GM23338 (cell line): Measurements from ENCODE around the gene POC1B. TPM values are rescaled to one million over a fixed set of nuclear protein-coding genes. Genes with fewer than 3 reads are reported as not detected.

Source experiments
- ATAC-seq: fragments of 200-7000 bp; cut with Tn5 transposase; 3 replicates; pipeline ENCODE4 v1.9.1; 2020
- DNase-seq: peaks from one replicate; pipeline ENCODE4 v3.0.0-alpha.2; 2015; ENCODE audit warnings: low spot score
- H2AFZ ChIP-seq: fragments of 200-600 bp; sonication (generic); 2 replicates; pipeline ENCODE4 v1.8.0; 2016; ENCODE audit warnings: antibody characterized with exemption, mild to moderate bottlenecking, moderate library complexity
- H3F3A ChIP-seq: fragments of 200-600 bp; sonication (generic); replicated peaks from 2 replicates; pipeline ENCODE4 v1.8.0; 2017; ENCODE audit warnings: antibody characterized with exemption, mixed run types, low read depth
- H3K27ac ChIP-seq: fragments of 200-600 bp; sonication (generic); 2 replicates; pipeline ENCODE4 v1.6.1; 2016; ENCODE audit warnings: low read depth
- H3K27me3 ChIP-seq: fragments of 200-600 bp; sonication (generic); 2 replicates; pipeline ENCODE4 v1.8.0; 2016; ENCODE audit warnings: mild to moderate bottlenecking, mixed run types, moderate library complexity; ENCODE audit not compliant: insufficient read depth
- H3K36me3 ChIP-seq: fragments of 200-600 bp; sonication (generic); 2 replicates; pipeline ENCODE4 v1.8.0; 2016; ENCODE audit warnings: mild to moderate bottlenecking; ENCODE audit not compliant: insufficient read depth
- H3K4me1 ChIP-seq: fragments of 200-600 bp; sonication (generic); 2 replicates; pipeline ENCODE4 v1.8.0; 2016; ENCODE audit warnings: mild to moderate bottlenecking, moderate library complexity; ENCODE audit not compliant: insufficient read depth
- H3K4me2 ChIP-seq: fragments of 200-600 bp; sonication (generic); 2 replicates; pipeline ENCODE4 v1.7.1; 2017; ENCODE audit warnings: mixed run types
- H3K4me3 ChIP-seq: fragments of 200-600 bp; sonication (generic); 2 replicates; pipeline ENCODE4 v1.6.1; 2016; ENCODE audit warnings: mixed run types
- H3K79me2 ChIP-seq: fragments of 200-600 bp; sonication (generic); replicated peaks from 2 replicates; pipeline ENCODE4 v1.8.0; 2017; ENCODE audit warnings: mild to moderate bottlenecking; ENCODE audit not compliant: insufficient read depth
- H3K9me2 ChIP-seq: fragments of 200-600 bp; sonication (generic); 2 replicates; pipeline ENCODE4 v1.8.0; 2017; ENCODE audit not compliant: insufficient read depth
- H4K20me1 ChIP-seq: fragments of 200-600 bp; sonication (generic); replicated peaks from 2 replicates; pipeline ENCODE4 v1.8.0; 2017; ENCODE audit warnings: mild to moderate bottlenecking; ENCODE audit not compliant: insufficient read depth
- H3K27ac Mint-ChIP-seq: 2 replicates; pipeline ENCODE4 v1.8.0; 2020; ENCODE audit warnings: inconsistent platforms, mild to moderate bottlenecking, moderate library complexity, mixed read lengths
- H3K27me3 Mint-ChIP-seq: 3 replicates; pipeline ENCODE4 v1.8.0; 2022; ENCODE audit warnings: low read depth, mild to moderate bottlenecking, moderate library complexity, mixed read lengths, inconsistent platforms; ENCODE audit not compliant: insufficient read depth, poor library complexity
- H3K36me3 Mint-ChIP-seq: 3 replicates; pipeline ENCODE4 v1.8.0; 2021; ENCODE audit warnings: low read depth, mild to moderate bottlenecking, inconsistent platforms, moderate library complexity, mixed read lengths
- H3K4me1 Mint-ChIP-seq: 3 replicates; pipeline ENCODE4 v1.8.0; 2020; ENCODE audit warnings: mild to moderate bottlenecking, inconsistent platforms, mixed read lengths
- H3K4me3 Mint-ChIP-seq: 3 replicates; pipeline ENCODE4 v1.8.0; 2021; ENCODE audit warnings: moderate library complexity, mild to moderate bottlenecking, inconsistent platforms, mixed read lengths
- H3K9me3 Mint-ChIP-seq: 3 replicates; pipeline ENCODE4 v1.8.0; 2020; ENCODE audit warnings: moderate library complexity, mild to moderate bottlenecking, inconsistent platforms, mixed read lengths
- CREB1 ChIP-seq: fragments of 250-450 bp; sonication (Bioruptor Pico); IDR thresholded peaks from 2 replicates; pipeline ENCODE4 v1.5.0; 2020; ENCODE audit warnings: low read depth, mild to moderate bottlenecking, moderate library complexity
- CTCF ChIP-seq, 2 experiments: fragments of 200-600 bp in 1 of 2; sonication (generic) in 1 of 2; conservative IDR thresholded peaks; 2 replicates each; pipeline versions ENCODE4 v1.5.1 to v1.6.1; 2016 to 2017; ENCODE audit warnings: antibody characterized with exemption in 2 of 2, low read depth in 2 of 2, mild to moderate bottlenecking in 2 of 2, moderate library complexity in 1 of 2
- EZH2 ChIP-seq: fragments of 200-600 bp; sonication (generic); IDR thresholded peaks from one replicate; pipeline ENCODE4 v1.8.0; 2017; ENCODE audit warnings: antibody characterized with exemption, mild to moderate bottlenecking, low read depth; ENCODE audit not compliant: unreplicated experiment
- EZH2phosphoT487 ChIP-seq: fragments of 200-600 bp; sonication (generic); IDR thresholded peaks from one replicate; pipeline ENCODE4 v1.8.1; 2018; ENCODE audit warnings: antibody characterized with exemption; ENCODE audit not compliant: unreplicated experiment
- JUNB ChIP-seq: IDR thresholded peaks from one replicate; pipeline ENCODE4 v1.6.1; 2016; ENCODE audit warnings: antibody characterized with exemption; ENCODE audit not compliant: unreplicated experiment
- NANOG ChIP-seq: IDR thresholded peaks from 2 replicates; pipeline ENCODE4 v1.6.1; 2016; ENCODE audit warnings: antibody characterized with exemption, borderline replicate concordance
- POLR2AphosphoS5 ChIP-seq: IDR thresholded peaks from 2 replicates; pipeline ENCODE4 v1.6.1; 2016; ENCODE audit warnings: antibody characterized with exemption, low read depth
- REST ChIP-seq: IDR thresholded peaks from one replicate; pipeline ENCODE4 v1.6.1; 2018; ENCODE audit warnings: antibody characterized with exemption; ENCODE audit not compliant: unreplicated experiment
- STAT1 ChIP-seq: IDR thresholded peaks from one replicate; pipeline ENCODE4 v1.6.1; 2016; ENCODE audit warnings: antibody characterized with exemption; ENCODE audit not compliant: unreplicated experiment
- ZNF114 ChIP-seq: fragments of 250-450 bp; sonication (Bioruptor Pico); IDR thresholded peaks from 2 replicates; pipeline ENCODE4 v1.5.0; 2020; ENCODE audit warnings: mild to moderate bottlenecking, moderate library complexity
- ZNF331 ChIP-seq: fragments of 250-450 bp; sonication (Bioruptor Pico); IDR thresholded peaks from 2 replicates; pipeline ENCODE4 v1.5.0; 2020; ENCODE audit warnings: low read depth, mild to moderate bottlenecking, moderate library complexity
- polyA plus RNA-seq: library from polyadenylated mRNA; unstranded; fragments of >200 nt; fragmentation: Nextera tagmentation; extraction: Ambion mirVana; gene quantifications from 2 replicates; pipeline ENCODE4 v1.2.1, GENCODE V29; 2016
- total RNA-seq: library from RNA; depleted of rRNA; stranded (reverse); fragments of >200 nt; shearing (Covaris generic); gene quantifications from 2 replicates; pipeline ENCODE4 v1.2.3, GENCODE V29; 2014
- TF ChIP-seq, protein P1 (sequence below): IDR thresholded peaks from 2 replicates; pipeline ENCODE4 v1.6.1; 2016; ENCODE audit warnings: antibody characterized with exemption

Gene POC1B
- total and polyA plus RNA-seq, 2 experiments from 2014 or later = 11.8 to 17.5 TPM

- TF ChIP-seq CTCF (conservative IDR thresholded peaks at IDR 0.05; ENCODE audit: low read depth in 2 of 2) = no peak
- no peak for TF ChIP-seq NANOG
- no peak for TF ChIP-seq EZH2
- TF ChIP-seq STAT1 = no peak
- TF ChIP-seq REST = no peak
- no peak for TF ChIP-seq EZH2phosphoT487
- TF ChIP-seq, protein P1, sequence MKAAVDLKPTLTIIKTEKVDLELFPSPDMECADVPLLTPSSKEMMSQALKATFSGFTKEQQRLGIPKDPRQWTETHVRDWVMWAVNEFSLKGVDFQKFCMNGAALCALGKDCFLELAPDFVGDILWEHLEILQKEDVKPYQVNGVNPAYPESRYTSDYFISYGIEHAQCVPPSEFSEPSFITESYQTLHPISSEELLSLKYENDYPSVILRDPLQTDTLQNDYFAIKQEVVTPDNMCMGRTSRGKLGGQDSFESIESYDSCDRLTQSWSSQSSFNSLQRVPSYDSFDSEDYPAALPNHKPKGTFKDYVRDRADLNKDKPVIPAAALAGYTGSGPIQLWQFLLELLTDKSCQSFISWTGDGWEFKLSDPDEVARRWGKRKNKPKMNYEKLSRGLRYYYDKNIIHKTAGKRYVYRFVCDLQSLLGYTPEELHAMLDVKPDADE = no peak
These were observed 141.0 kb downstream of the POC1B start (continued) for GRCh38 chr12:89384807-89385206.

- no peak overlapping the region; the same call in 2 of the 3 replicates for H3K4me3 Mint-ChIP-seq
- H3K9me2 ChIP-seq = no peaks in the 10 kb centered on the region
- DNase-seq (peak; percentile 64), ATAC-seq (peak; percentile 94)
- H3K27ac Mint-ChIP-seq = peak overlapping the region; percentile 88
- peak overlapping the region; percentile 2; the same call in 1 of the 2 replicates for H3K4me2 ChIP-seq
- no peaks in the 10 kb centered on the region; the same call in 1 of the 2 replicates for H3K27me3 ChIP-seq
- no peaks in the 10 kb centered on the region for H3K36me3 Mint-ChIP-seq
- peaks cover 42% of the 10 kb centered on the region for H3K4me1 Mint-ChIP-seq
- no peaks in the 10 kb centered on the region for H3K79me2 ChIP-seq
- H3K36me3 ChIP-seq = no peaks in the 10 kb centered on the region
- peak overlapping the region; percentile 0; the same call in 1 of the 2 replicates for H2AFZ ChIP-seq
- H3K27ac ChIP-seq = peak overlapping the region; percentile 18; the same call in 1 of the 2 replicates
- no peaks in the 10 kb centered on the region for H3K27me3 Mint-ChIP-seq
- H3K9me3 Mint-ChIP-seq = no peaks in the 10 kb centered on the region
- H3K4me1 ChIP-seq = peaks cover 41% of the 10 kb centered on the region
- no peaks in the 10 kb centered on the region for H3F3A ChIP-seq
- H3K4me3 ChIP-seq = no peak overlapping the region
- no peaks in the 10 kb centered on the region for H4K20me1 ChIP-seq
- TF ChIP-seq CREB1 (CRISPR knock-in tag) (no peak), ZNF331 (CRISPR knock-in tag) (no peak), STAT1 (no peak), REST (no peak), JUNB (no peak), ZNF114 (CRISPR knock-in tag) (no peak), POLR2AphosphoS5 (no peak), CTCF (conservative IDR thresholded peaks at IDR 0.05; ENCODE audit: low read depth in 2 of 2) (no peak), EZH2phosphoT487 (no peak), NANOG (no peak)
These were observed 141.6 kb downstream of the POC1B start for GRCh38 chr12:89384050-89384758.
